ENCODE measurements around the gene BRK1.
A peak's percentile ranks its signal among the peaks of the same experiment; 100 is the strongest.
"Not testable (repeated sequence)": the region's sequence is repeated elsewhere in the genome, so short reads cannot be mapped to it uniquely, and the experiment has no call there.

The BRK1 gene

DNA sequence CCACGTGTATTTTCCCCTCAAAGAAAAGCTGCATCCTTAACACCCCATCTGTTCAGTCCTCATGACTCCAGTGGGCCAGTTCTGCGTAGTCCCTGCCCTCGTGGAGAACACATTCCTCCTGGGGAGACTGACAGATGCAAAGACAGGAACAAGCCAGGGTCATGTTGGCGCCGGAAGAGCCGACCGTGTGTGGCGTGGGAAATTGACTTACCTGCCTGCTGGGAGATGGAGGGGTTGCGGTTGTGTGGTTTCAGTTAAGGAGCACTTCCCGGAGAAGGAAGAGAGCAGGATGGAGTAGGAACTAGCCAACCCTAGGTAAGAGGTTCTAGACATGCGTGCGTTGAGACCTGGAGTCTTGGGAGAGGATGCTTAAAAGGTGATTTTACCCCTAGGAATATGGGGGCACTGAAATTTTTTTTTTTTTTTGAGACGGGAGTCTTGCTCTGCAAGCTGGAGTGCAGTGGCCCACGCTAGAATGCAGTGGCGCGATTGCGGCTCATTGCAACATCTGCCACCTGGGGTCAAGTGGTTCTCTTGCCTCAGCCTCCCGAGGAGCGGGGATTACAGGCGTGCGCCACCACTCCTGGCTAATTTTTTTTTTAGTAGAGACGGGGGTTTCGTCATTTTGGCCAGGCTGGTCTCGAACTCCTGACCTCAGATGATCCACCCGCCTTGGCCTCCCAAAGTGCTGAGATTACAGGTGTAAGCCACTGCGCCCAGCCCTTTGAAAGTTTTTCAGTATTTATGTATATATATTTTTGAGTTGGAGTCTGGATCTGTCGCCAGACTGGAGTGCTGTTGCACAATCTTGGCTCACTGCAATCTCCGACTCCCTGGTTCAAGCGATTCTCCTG is 27.5 kb downstream of the BRK1 start:
- no peak for DNase-seq (ENCODE audit: low read depth in 2 of 2)

DNA sequence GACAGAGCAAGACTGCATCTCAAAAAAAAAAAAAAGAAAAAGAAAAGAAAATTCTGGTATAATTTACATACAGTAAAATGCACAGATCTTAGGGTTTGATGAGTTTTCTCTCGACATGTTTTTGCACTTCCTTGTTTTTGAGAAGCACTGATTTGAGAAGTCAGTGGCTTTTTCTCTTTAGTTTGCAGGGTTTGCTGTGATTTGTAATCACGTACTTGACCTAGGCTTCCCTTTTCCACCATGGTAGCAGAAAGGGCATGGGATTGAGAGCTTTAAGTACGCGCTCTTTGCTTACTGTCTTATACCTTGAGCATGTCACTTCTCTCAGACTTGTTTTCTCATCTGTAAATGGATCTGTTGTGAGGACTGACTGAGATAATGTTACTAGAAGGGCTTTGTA is 30.2 kb downstream of the BRK1 start:
- no peak for DNase-seq (ENCODE audit: low read depth in 2 of 2)

DNA sequence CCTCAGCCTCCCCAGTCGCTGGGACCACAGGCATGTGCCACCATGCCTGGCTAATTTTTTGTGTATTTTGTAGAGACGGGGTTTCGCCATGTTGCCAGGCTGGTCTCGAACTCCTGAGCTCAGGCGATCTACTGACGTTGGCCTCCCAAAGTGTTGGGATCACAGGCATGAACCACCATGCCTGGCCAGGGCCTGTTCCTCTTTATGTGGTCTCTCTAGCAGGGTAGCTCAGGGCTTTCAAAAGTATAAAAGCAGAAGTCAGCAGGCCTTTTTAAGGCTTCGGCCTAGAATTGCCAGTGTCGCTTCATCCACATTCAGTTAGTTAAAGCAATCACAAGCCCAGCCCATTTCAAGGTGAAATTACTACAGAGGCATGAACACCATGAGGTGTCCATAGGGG is 33.8 kb downstream of the BRK1 start:
- DNase-seq (ENCODE audit: low read depth in 2 of 2): no peak

DNA sequence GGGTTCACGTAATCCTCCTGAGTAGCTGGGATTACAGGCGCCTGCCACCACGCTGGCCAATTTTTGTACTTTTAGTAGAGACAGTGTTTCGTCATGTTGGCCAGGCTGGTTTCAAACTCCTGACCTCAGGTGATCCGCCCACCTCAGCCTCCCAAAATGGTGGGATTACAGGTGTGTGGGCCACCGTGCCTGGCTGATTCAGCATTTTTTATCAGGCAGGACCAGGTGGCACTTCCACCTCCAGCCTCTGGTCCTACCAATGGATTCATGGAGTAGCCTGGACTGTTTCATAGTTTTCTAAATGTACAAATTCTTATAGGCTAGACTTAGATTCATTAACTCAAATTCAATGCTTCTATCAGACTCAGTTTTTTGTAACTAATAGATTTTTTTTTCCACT is 35.5 kb downstream of the BRK1 start:
- no peak for DNase-seq (ENCODE audit: low read depth in 2 of 2)

DNA sequence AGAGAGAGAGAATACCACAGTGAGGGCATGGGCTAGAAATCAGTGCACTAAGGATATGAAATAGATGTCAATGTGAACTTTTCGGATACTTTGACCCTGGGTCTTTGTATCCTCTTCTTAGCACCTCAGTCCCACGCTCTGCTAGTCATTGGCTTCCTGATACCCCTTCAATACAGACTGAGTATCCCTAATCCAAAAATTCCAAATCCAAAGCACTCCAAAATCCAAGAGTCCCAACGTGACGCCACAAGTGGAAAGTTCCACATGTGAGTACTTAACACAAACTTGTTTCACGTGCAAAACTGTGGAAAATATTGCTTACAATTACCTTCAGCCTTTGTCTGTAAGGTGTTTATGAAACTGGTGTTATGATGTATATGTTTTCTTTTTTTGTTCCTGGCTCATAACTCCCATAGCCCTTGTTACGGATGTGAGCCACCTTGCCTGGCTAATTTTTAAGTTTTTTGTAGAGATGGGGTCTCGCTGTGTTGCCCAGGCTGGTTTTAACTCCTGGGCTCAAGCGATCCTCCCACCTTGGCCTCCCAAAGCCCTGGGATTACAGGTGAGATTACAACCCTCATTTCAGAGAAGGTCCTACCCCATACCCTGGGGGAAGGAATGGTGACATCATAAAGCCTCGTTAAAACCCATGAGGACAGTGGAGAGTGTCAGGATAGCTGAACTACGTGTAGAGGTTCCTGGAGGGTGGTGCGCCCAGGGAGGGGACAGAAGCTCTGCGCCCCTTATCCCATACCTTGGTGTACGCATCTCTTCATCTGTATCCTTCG is 39.1 kb downstream of the BRK1 start:
- no peak for DNase-seq (ENCODE audit: low read depth in 2 of 2)

DNA sequence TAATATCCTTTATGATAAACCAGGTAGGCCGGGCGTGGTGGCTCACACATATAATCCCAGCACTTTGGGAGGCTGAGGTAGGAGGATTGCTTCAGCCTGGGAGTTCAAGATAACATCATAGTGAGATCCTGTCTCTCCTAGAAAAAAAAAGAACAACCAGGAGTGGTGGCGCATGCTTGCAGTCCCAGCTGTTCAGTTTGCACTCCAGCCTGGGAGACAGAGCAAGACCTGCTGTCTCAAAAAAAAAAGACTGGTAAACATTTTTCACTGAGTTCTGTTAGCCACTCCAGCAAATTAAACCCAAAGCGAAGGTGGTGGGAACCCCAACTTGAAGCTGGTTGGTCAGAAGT is 39.6 kb downstream of the BRK1 start:
- DNase-seq (ENCODE audit: low read depth in 2 of 2): no peak

DNA sequence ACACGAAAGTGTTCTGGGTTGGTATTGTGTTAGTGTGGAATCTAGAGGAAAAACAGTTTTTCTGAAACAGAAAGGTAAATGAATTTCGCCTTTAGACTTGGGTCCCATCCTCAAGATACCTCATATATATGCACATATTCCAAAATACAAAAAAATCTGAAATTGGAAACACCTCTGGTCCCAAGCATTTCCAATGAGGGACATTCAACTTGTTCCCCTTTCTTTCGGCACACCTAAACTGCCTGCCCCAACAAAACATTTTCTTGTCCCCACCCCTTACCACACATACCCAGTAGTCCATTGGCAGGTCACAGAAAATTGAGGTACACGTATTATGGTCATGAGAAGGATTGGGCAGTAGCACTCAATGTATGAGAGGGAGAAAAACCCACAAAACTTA is 40.2 kb downstream of the BRK1 start:
- no peak for DNase-seq (ENCODE audit: low read depth in 2 of 2)

DNA sequence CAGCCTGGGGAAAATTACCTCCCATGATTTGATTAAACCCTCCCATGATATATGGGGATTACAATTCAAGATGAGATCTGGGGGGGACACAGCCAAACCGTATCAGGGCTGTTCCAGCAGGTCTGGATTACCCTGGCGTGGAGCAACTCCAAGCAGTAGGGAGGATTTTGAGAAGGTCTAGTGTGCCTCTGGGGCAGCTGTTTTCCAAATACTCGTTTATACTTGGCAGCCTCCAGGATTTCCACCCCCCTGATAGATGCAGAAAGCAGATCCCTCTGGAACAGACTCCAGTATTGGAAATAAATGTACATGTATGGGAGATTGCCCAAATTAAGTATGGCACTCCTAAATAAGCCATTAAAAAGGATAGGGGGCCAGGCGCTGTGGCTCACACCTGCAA is 41.6 kb downstream of the BRK1 start:
- no peak for DNase-seq (ENCODE audit: low read depth in 2 of 2)

DNA sequence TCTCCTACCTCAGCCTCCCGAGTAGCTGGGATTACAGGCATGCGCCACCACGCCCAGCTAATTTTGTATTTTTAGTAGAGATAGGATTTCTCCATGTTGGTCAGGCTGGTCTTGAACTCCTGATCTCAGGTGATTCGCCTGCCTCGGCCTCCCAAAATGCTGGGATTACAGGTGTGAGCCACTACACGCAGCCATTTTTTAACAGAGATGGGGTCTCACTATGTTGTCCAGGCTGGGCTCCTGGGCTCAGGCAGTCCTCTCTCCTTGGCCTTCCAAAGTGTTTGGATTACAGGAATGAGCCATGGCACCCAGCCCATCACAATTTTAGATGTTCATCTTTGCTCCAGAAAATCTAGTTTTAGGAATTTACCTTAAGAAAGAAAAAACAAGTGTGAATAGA is 43.1 kb downstream of the BRK1 start:
- DNase-seq (ENCODE audit: low read depth in 2 of 2): not testable (repeated sequence)

DNA sequence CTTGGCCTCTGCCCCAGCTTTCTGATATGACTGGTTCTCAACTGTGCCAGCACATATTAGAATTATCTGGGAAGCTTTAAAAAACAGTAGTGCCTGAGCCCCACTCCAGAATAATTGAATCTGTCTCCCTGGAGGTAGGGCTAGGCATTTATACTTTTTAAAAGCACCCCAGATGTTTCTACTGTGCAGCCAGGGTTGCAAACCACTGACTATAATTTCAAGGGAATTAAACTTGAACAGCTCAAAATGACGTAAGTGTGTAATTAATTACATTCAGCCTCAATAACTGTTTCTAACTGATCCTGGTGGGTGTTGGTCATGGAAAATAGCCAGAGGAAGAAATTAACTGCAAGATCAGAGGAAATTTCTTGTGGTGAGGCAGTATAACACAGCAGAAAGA is 44.9 kb downstream of the BRK1 start:
- no peak for DNase-seq (ENCODE audit: low read depth in 2 of 2)

DNA sequence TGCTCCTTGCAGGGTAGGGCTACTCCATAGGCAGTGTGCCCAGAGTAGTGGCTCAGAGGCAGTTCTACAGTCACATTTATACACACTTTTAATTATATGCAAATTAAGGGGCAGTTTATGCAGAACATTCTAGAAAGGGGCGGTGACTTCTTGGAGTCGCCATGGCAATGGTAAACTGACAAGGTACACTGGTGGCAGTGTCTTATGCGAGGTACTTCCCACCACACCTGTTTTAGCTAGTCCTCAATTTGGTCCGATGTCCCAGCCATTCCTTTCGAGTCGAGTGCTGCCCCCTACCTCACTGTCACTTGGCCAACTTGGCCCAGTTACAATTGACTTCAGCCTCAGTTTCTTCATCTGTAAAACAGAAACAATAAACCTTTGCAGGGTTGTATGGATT is 45.5 kb downstream of the BRK1 start:
- no peak for DNase-seq (ENCODE audit: low read depth in 2 of 2)

DNA sequence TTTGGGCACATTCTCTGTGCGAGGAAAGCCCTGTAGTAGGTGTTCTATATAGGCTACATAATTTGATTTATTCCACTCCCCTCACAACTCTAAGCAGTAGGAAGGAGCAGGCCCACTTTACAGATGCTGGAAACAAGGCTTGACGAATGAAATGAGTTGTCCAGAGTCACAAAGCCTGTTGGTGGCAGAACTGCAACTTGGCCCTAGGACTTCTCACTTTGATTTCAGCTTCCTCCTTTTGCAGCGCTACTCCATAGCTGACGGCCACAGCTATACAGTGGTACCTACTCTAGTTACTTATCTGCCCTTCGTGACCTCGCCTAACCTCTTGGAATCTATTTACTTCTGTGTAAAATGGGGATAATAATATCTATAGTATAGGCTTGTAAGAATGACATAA is 46.7 kb downstream of the BRK1 start:
- no peak for DNase-seq (ENCODE audit: low read depth in 2 of 2)

DNA sequence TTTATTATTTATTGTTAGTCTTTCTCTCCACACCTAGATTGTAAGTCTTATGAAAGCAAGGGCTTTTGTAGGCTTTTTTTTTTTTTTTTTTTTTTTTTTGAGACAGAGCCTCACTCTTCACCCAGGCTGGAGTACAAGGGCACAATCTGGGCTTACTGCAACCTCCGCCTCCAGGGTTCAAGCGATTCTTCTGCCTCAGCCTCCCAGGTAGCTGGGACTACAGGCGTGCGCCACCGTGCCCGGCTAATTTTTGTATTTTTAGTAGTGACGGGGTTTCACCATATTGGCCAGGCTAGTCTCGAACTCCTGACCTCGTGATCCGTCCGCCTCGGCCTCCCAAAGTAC is 48.7 kb downstream of the BRK1 start:
- not testable (repeated sequence) for DNase-seq (ENCODE audit: low read depth in 2 of 2)

DNA sequence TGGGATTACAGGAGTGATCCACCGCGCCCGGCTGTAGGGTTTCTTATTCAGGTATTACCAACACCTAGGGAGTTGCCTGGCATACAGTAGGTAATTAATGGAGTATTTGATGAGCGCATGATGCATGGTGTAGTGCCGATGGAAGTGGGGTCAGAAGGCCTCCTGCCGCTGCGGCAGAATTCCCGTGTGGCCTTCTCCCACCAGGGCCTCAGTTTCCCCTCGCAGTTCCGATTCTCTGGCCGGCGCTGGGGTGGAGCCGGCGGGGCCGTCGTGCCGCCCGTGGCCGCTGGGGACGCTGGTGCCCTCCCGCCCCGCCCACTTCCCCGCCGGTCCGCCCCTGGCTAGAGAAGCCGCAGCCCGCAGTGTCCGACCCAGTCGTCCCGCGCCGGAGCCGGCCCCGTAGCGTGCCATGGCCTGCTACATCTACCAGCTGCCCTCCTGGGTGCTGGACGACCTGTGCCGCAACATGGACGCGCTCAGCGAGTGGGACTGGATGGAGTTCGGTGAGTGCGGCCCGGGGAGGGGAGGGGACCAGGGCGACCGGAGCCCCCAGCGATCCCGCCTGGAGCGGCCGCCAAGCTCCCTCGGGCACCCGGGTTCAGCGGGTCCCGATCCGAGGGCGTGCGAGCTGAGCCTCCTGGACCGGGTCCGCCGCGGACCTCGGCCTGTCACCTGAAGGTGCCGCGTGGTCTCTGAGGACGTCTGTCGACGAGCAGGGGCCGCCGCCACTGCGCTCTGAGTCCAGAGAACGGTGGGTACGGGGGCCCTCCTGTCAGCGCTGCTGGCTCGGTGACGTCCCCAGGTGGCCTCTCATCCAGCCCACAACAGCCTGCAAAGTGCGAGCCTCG is 49.3 kb downstream of the BRK1 start, which contains the start of gene IRAK2:
IRAK2 (plus strand) TSS at position 374 of the 848 bp plus-strand sequence; CDS start at position 410, 36 bp downstream.
- DNase-seq (ENCODE audit: low read depth in 2 of 2): peak in 1 of 2 donors; percentile 56

DNA sequence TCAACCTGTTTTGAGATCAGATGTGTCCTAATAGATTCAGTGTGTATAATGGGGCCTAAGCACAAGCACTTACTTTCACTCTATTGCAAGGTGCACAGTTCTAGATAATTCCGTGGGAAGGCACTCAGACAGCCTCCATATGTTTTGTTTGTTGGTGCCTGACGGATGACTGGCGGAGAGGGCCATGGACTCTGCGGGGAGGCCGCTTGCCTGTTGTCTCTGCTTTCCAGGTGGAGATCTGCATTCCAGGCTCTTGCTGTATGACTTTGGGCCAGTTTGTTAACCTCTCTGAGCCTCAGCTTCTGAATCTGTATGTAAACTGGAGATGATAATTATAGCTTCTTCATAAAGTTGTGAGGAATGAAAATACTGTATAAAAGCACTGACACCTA is 50.7 kb downstream of the BRK1 start:
- no peak for DNase-seq (ENCODE audit: low read depth in 2 of 2)

DNA sequence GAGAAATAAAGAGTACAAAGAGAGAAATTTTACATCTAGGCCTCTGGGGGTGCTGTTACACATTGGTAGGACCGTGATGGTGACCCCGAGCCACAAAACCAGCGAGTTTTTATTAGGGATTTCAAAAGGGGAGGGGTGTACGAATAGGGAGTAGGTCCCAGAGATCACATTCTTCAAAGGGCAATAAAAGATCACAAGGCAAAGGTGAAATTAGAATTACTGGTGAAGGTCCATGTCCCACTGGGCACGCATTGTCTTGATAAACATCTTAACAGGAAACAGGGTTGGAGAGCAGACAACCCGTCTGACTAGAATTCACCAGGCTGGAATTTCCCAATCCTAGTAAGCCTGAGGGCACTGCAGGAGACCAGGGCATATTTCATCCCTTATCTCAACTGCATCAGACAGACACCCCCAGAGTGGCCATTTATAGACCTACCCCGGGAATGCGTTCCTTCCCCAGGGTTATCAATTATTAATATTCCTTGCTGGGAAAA is 53.6 kb downstream of the BRK1 start:
- DNase-seq (ENCODE audit: low read depth in 2 of 2): no peak

DNA sequence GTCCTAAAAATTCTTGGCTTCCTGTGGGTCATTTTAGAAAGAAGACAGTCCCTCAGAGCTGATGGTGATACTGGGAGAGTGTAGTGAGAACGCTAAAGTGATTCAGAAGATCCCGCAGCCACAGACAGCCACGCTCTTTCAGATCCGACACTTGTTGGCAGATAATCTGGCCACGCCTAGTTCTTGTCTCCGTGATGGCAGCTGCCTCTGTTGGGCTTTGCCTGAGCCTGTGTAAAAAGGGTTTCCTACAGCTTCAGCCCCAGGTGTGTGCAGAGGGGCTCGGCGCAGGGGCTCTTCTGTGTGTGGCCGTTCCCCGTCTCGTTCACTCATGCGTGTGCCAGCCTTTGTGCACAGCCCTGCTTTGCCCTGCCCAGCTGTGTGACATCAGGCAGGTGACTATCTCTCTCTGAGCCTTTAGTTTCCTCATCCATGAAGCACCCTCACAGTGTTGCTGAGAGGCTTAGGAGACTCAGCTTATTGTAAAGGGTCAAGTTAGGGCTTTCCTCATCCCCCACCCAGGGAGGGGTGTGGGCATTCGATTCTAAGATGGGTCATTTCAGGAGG is 55.5 kb downstream of the BRK1 start:
- DNase-seq (ENCODE audit: low read depth in 2 of 2): no peak

DNA sequence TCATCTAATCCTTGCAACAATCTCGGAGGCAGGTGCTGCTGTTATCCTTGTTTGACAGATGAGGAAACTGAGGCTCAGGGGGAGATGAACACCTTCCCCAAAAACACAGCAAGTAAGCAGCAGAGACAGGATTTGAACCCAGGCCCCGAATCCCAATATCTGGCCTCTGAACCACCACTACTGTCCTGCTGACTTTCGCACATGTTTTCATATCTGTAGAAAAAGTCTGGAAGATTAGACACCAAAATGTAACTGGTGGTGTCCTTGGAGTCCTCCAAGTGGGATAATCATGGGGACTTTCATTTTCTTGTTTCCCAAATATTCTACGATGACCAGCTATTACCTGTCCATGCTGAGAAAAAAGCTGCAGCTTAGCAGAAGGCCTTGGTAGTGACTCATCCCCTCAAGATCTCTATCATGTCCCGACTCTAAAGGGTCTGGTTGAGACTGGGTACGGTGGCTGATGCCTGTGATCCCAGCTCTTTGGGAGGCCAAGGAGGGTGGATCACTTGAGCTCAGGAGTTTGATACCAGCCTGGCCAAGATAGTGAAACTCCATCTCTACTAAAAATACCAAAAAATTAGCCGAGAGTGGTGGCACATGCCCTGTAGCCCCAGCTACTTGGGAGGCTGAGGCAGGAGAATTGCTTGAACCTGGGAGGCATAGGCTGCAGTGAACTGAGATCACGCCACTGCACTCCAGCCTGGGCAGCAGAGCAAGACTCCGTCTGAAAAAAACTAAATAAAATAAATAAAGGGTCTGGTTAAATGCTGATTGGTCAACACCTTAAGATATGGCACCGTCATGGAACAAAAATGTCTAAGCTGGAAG is 57.8 kb downstream of the BRK1 start:
- no peak for DNase-seq (ENCODE audit: low read depth in 2 of 2)

DNA sequence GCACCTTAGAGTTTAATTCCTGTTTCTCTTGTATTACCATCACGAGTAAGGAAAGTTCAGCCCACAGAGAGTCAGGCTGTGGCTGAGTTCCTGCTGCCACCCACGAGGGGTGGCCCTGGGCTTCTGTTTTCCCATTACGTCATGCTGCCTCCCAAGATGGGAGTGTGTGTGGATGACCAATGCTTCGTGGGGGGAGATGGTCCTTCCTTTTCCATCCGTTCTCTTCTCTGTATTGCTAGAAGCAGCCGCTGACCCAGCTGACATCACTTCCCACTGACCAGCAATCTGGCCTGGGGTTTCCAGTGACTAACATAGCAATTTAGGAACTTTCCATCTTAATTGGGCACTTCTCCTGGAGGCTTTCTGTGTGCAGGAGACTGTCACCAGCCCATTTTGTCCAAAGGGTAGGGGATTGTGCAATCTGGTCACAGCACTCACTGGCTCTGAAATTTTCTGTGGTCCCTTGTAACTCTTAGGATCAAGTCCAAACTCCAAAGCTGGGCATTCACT is 58.5 kb downstream of the BRK1 start:
- DNase-seq (ENCODE audit: low read depth in 2 of 2): no peak

DNA sequence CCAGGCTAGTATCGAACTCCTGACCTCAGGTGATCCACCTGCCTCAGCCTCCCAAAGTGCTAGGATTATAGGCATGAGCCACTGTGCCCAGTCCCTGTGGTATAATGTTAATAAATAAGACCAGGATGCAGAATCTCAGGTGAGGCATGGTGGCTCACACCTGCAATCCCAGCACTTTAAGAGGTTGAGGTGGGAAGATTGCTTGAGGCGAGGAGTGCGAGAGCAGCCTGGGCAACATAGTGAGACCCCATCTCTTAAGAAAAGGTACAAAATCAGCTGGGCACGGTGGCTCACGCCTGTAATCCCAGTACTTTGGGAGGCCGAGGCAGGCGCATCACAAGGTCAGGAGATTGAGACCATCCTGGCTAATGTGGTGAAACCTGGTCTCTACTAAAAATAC is 59.9 kb downstream of the BRK1 start:
- DNase-seq (ENCODE audit: low read depth in 2 of 2): not testable (repeated sequence)

DNA sequence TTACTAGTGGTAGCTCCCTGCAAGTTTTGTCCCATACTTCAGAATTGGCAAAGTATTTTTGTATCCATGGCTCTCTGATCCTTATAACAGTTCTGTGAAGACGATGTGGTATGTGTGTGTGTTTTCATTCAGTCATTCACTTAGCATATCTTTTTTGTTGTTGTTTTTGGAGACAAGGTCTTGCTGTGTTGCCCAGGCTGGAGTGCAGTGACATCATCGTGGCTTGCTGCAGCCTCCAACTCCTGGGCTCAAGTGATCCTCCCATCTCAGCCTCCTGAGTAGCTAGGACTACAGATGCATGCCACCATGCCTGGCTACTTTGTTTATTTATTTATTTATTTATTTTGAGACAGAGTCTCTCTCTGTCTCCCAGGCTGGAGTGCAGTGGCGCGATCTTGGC is 60.7 kb downstream of the BRK1 start:
- DNase-seq (ENCODE audit: low read depth in 2 of 2): not testable (repeated sequence)

Measured in stimulated activated CD4-positive, alpha-beta T cell treated with anti-CD3 and anti-CD28 coated beads, Interleukin-15, amount 100 ng/mL, for 48 hours (primary cell).